ENCODE data around the gene ADK.
A peak's percentile ranks its signal among the peaks of the same experiment; 100 is the strongest.
"Not testable (repeated sequence)": the region's sequence is repeated elsewhere in the genome, so short reads cannot be mapped to it uniquely, and the experiment has no call there.

ADK gene

DNA sequence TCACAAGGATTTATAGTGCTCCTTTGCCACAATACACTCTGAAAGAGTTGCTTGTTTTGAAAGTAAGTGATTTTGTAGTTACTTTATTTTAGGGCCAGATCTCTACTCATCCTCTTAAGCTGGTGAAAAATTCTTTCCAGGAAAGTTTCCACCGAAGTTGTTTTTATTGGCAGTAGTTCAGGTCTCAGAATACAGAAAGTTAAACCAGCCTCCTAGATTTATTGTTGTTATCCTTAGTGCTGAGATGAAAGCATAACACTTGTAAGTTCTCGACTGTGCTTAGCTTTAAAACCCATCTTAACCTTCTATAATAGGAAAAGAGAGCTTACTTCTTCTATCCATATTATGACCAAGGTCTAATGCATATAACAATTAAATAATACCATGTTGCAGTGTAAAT, 5.9 kb upstream of the ADK start:
- no peak for DNase-seq (ENCODE audit: low read depth)

GRCh38 chr10:74146980-74147379, 4.0 kb upstream of the ADK start:
- DNase-seq (ENCODE audit: low read depth) = not testable (repeated sequence)

- peak; percentile 68 for DNase-seq (ENCODE audit: low read depth)
Observed at GRCh38 chr10:74150204-74150989, 624 bp upstream of the ADK start, which contains the start of gene AP3M1. Gene AP3M1 (minus strand): TSS chr10:74150828. CDS start chr10:74138379, 12,449 bp downstream.

GRCh38 chr10:74151879-74152722, 1.1 kb downstream of the ADK start:
- no peak for DNase-seq (ENCODE audit: low read depth)

DNA sequence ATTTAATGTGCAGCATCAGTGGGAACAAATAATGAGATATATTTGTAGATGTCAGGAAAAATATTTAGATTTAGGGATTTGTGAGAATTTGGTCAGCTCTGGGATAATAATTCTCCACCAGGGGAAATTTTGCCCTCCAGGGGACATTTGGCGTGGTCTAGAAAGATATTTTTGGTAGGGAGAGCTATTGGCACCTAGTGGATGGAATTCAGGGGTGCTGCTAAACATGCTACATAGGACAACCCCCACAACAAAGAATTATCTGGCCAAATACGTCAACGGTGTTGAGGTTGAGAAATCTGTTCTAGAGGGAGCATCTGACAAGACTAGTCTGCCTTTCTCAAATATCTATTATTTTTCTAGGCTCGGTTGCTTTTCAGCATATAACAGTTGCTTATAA, 2.1 kb downstream of the ADK start:
- no peak for DNase-seq (ENCODE audit: low read depth)

- DNase-seq (ENCODE audit: low read depth) = no peak
Observed at GRCh38 chr10:74153676-74154075, 2.7 kb downstream of the ADK start.

DNA sequence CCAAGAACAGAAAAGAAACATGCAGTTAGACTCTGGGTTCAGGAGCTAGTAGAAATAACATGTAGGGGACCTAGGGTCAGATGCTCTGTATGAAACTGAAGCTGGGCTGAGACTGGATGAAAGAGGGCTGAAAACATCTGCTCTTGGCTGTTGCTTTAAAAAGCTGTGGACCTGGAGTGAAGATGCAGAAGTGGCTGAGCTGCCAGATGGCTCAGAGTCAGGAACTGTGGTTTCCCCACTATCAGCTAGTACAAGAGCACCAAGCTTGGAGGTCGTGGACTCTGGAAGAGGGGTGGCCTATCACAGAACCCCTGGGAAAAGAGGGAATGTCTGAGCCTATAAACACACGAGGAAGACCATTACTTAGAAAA, 5.9 kb downstream of the ADK start:
- no peak for DNase-seq (ENCODE audit: low read depth)

GRCh38 chr10:74160013-74160412, 9.0 kb downstream of the ADK start:
- DNase-seq (ENCODE audit: low read depth) = no peak

- no peak for DNase-seq (ENCODE audit: low read depth)
Observed at GRCh38 chr10:74163319-74164068, 12.5 kb downstream of the ADK start.

DNA sequence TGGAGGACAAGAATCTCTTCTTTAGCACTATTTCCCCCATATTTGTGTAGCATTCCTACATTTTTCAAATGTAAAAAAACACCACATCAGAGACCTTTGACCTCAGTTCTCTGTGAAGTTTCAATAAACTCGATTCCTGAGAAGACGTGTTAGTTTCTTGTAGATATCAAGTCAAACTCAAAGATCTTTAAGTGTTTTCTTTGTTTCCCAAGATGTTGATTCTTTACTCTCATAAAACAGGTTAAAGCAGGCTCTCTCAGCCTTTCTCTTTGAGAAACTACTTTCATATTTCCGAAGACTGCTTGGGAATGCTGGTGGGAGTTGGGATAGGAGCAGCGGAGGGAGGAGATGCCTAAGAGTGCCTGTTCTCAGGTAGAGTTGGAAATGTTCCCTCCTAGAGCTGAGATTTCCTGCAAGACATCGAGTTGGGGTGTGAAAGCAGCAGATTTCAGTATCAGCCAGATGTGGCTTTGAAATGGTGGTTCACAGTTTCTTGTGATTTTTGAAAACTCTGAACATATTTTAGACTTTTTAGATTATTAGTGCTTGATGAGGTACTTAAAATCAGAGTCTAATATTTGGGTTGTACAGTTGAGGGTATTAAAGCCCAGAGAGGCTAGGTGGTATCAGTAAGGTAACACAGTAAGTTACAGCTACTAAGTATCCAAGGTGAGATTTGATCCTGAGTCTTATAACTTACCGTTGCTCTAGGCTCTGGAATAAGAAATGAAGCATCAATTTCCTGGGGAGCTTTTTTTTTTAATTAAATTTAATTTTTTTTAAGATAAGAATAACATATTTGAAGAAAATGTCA, 13.9 kb downstream of the ADK start:
- no peak for DNase-seq (ENCODE audit: low read depth)

GRCh38 chr10:74165530-74165901, 14.5 kb downstream of the ADK start:
- DNase-seq (ENCODE audit: low read depth) = no peak

- no peak for DNase-seq (ENCODE audit: low read depth)
Observed at GRCh38 chr10:74167443-74167842, 16.4 kb downstream of the ADK start.

- no peak for DNase-seq (ENCODE audit: low read depth)
Observed at GRCh38 chr10:74171625-74172024, 20.6 kb downstream of the ADK start.

GRCh38 chr10:74174521-74174920, 23.5 kb downstream of the ADK start:
- no peak for DNase-seq (ENCODE audit: low read depth)

- no peak for DNase-seq (ENCODE audit: low read depth)
Observed at GRCh38 chr10:74175510-74176379, 24.7 kb downstream of the ADK start.

DNA sequence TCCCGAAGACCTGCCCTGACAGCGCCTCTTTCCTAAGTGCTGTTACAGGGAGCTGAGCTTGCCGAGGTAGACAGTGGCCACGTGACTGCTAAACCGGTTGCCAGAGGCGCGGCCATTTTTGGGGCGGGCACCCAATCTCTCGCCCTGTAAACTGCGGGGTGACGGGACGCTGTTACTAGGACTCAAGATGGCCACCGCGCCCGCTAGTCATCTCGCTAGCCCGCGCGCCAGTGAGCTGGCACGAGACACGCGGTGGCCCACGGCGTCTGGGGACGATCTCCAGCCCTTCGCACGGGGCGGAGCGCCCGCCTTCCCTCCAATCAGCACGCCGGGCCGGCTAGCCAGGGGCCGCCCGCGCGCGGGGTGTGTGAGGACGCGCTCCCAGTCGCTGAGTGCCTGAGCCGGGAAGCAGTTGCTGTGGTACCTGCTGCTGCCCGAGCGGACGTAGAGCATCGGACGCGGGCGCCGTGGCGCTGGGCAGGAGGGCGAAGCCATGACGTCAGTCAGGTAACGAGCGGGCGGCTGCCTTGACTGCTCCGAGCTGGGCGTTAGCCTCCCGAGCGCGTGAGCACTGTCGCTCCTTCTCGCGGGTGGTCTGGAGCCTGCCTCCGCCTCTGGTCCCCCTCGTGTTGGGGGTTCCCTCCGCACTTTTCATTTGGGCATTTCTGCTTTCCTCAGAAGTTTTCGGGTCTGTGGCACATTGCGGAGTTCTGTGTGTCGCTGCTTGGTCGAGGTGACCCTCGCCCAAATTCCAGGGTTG, 25.5 kb downstream of the ADK start:
- DNase-seq (ENCODE audit: low read depth) = peak; percentile 92

DNA sequence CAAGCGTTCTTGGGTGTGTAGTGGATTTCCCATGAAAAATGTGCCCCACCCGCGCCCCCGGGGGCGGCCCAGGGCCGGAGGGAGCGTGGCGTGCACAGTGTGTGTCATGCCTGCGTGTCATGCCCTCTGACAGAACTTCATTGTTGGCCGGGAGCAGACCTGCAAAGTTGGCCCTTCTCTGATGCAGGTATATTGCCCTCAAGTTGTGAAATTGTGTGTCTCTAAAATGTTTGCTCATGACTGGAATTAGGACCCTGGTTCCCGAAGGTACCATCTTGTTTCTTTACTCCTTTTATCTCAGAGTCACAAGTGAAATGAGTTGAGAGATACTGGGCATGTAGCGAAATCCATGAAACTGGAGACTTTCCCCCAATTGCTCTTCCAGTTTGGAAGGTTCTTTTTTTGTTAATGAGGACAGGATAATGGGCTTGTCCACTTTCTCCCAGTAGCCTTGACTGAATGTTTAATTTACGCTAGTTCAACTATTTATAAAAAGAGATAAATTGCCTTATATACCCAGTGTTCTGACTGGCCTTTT, 26.2 kb downstream of the ADK start:
- peak; percentile 15 for DNase-seq (ENCODE audit: low read depth)

DNA sequence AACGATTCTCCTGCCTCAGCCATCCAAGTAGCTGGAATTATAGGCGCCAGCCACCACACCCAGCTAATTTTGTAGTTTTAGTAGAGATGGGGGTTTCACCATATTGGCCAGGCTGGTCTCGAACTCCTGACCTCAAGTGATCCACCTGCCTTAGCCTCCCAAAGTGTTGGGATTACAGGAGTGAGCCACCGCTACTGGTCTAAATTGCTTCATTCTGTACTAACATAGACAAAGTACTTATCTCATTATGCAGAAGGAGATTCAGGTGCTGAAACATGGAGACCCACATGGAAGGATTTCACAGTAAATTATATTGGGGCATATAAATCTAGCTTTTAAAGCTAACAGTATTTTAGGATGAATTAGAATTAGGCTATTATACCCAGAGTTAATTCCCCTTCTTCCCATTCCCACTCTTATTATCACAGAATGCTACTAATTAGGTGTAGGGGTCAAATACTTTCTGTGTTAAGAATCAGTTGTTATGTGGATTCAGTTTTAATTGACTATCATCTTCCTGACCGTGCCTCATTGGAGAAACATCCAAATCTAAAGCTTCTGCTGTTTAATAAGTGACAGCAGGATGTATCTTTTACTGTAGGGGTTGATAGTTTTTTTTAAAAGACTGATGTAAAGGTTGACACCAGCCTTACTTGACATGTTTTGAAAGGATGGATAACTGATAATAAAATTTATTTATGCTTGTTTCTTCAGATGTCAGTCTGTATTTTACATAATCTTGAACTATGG, 27.2 kb downstream of the ADK start:
- DNase-seq (ENCODE audit: low read depth) = no peak

DNA sequence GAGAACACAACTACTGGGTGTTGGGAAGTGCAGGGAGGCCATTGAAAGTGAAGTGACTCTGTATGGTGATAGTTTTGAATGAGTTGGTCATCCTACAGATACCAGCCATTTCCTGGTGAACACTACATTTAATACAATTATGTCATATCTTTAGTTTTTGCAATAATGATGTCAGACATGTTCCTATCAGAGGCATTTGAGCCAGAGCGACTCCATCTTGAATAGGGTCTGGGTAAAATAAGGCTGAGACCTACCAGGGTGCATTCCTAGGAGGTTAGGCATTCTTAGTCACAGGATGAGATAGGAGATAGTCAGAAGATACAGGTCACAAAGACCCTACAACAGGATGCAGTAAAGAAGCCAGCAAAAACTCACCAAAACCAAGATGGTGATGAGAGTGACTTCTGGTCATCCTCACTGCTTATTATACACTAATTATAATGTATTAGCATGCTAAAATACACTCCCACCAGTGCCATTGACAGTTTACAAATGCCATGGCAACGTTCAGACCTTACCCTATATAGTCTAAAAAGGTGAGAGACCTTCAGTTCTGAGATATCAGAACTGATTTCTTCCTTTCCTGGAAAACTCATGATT, 28.2 kb downstream of the ADK start:
- DNase-seq (ENCODE audit: low read depth) = no peak
